Measurements from ENCODE around the gene NR4A1. TPM values are rescaled to one million over a fixed set of nuclear protein-coding genes. Genes with fewer than 3 reads are reported as not detected.

The NR4A1 gene
- total and polyA plus RNA-seq, 4 donors: 21.2 to 96.6 (median 40.0) TPM

DNA sequence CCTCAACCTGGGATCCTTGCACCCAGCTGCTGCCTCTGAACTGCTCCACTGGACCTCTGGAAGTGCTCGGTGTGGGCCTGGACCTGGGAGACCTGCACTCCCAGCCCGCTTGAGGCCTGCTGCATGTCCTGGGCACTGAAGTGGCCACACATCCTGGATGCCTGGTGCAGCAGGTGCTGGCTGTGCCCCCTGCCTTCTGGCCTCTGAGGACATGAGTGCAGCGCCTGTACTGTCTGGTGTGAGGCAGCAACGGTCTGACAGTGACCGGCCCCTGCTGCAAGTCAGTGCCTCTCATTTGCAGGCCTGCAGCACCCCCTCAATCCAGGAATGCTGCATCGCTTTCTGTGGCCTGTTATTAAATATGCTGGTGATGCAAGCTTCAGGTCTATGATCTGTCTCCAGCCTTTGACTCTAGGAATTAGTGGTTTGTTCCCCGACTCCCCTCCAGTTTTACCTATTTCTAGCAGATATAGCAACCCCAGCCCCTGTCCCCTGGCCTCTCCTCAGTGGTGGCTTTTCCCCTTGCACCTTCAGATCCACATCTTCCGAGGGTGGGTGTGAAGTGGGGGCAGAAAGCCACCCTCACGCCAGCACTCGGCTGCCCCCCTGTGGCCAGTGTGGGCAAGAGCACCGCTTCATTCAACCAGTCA, 31.9 kb downstream of the NR4A1 start:
- Histone ChIP-seq H3K4me1 (ENCODE audit: control insufficient read depth, insufficient read depth, low read length) (peaks cover 41% of the 10 kb centered on the region), H3K4me3 (ENCODE audit: low read depth, low read length) (no peak overlapping the region), H3K9me3 (ENCODE audit: control insufficient read depth, insufficient read depth, low read length) (no peaks in the 10 kb centered on the region), H3K27me3 (ENCODE audit: control insufficient read depth, insufficient read depth, low read length) (no peaks in the 10 kb centered on the region), H3K36me3 (ENCODE audit: control insufficient read depth, insufficient read depth, low read length) (peaks cover 29% of the 10 kb centered on the region), H3K27ac (ENCODE audit: low read depth, low read length) (no peak overlapping the region)
- 70% methylated on average over 5 of the region's 11 CpGs for WGBS (ENCODE audit: insufficient coverage)
- peak in 2 of 6 donors; percentile 75 for DNase-seq (ENCODE audit: low read depth in 4 of 6, low spot score in 6 of 6)

DNA sequence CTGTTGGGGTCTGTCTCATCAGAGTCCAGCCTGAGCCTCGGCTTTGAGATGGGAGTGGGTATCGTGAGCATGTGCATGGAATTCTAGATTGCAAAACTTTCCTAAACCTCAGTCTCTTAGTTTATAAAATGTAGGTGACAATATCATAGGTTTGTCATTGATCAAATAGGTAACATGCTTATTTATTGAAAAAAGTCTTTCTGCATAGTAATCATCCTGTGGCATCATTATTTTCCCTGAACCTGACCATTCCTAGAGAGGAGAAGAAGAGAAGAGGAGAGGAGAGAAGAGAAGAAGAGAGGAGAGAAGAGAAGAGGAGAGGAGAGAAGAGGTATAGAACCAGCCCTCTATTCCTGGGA, 32.4 kb downstream of the NR4A1 start:
- H3K36me3 ChIP-seq (ENCODE audit: control insufficient read depth, insufficient read depth, low read length): peaks cover 24% of the 10 kb centered on the region
- H3K4me1 ChIP-seq (ENCODE audit: control insufficient read depth, insufficient read depth, low read length): peaks cover 41% of the 10 kb centered on the region
- no peak for DNase-seq (ENCODE audit: low read depth in 4 of 6, low spot score in 6 of 6)
- H3K27me3 ChIP-seq (ENCODE audit: control insufficient read depth, insufficient read depth, low read length): no peaks in the 10 kb centered on the region
- WGBS (ENCODE audit: insufficient coverage): no CpG with 5 or more reads among the region's 2 CpGs
- no peak overlapping the region for H3K4me3 ChIP-seq (ENCODE audit: low read depth, low read length)
- no peak overlapping the region for H3K27ac ChIP-seq (ENCODE audit: low read depth, low read length)
- H3K9me3 ChIP-seq (ENCODE audit: control insufficient read depth, insufficient read depth, low read length): no peaks in the 10 kb centered on the region

DNA sequence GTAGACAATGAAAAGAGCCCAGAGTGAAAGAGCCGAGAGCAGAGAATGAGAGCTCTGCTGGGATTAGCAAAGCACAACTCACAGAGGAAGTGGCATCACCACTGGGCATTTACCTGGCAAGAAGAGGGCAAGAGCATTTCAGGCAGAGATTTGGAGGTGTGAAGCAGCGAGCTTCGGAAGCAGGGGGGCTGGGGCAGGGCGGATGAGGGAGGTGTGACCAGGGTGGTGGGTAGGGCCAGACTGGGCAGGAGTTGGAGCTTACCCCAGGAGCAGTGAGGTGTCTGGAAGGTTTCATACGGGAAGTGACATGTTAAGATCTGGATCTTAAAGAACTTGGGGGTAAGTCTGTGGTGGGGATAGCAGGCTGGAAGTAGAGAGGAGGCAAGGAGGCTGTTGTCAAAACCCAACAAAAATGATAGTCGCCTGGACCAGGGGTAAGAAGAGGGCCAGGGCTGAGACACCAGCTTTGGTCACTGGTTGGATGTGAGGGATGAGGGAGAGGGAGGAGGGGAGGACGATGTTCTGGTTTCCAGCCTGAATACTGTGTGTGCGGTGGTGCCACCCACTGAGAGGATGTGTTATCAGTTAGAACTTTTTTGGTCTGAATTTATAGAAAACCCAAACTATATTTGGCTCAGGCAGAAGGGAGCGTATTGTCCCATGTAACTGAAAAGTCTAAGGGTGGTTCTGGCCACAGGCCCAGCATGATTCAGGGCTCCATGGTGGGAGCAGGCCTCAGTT, 33.4 kb downstream of the NR4A1 start:
- Histone ChIP-seq H3K27ac (ENCODE audit: low read depth, low read length) (no peak overlapping the region), H3K36me3 (ENCODE audit: control insufficient read depth, insufficient read depth, low read length) (peaks cover 14% of the 10 kb centered on the region), H3K27me3 (ENCODE audit: control insufficient read depth, insufficient read depth, low read length) (no peaks in the 10 kb centered on the region), H3K9me3 (ENCODE audit: control insufficient read depth, insufficient read depth, low read length) (no peaks in the 10 kb centered on the region), H3K4me3 (ENCODE audit: low read depth, low read length) (no peak overlapping the region), H3K4me1 (ENCODE audit: control insufficient read depth, insufficient read depth, low read length) (peaks cover 35% of the 10 kb centered on the region)
- WGBS (ENCODE audit: insufficient coverage): 85% methylated on average over 8 of the region's 9 CpGs
- DNase-seq (ENCODE audit: low read depth in 4 of 6, low spot score in 6 of 6): peak in 1 of 6 donors; percentile 0

DNA sequence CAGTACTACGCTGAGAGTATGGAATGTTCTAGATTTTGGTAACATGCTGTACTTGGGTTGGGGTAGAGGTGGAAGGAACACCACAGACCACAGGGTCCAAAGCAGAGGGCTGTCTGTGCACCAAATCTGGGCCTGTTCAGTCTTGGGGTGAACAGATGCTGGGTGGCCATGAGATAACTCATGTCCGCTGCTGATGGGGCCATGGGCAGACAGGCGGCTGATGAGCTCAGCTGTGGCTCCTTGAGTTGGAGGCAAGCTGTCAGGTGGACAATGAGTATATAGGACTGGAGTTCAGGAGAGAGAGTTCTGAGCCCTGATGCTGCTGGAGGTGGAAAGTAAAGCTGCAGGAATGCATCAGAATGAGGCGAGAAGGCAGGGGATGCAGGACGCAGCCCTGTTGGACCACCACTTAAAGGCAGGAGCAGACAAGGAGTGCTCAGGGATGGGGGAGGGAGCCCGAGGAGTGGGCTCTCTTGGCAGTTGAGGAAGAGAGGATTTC, 34.5 kb downstream of the NR4A1 start:
- no peak overlapping the region for H3K27ac ChIP-seq (ENCODE audit: low read depth, low read length)
- 83% methylated on average over 6 of the region's 6 CpGs for WGBS (ENCODE audit: insufficient coverage)

DNA sequence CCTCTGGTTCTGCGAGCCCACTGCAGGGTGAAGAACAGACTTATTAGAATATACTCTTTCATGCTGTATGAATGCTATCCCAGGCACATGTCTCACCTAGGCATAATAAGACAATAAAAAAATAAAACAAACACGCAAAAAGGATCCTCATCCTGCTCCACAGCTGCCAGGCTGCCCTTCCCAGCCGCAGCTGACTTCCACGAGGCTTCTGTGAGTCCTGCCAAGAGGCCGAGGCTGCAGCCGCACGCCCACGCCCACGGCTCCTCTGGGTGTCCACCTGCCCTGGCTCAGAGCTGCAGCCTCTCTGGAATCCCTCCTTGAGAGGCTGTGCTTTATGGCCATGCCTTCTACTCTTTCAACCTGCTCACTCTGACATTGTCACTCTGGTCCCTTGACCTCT, 35.1 kb downstream of the NR4A1 start:
- Histone ChIP-seq H3K9me3 (ENCODE audit: control insufficient read depth, insufficient read depth, low read length) (no peaks in the 10 kb centered on the region), H3K36me3 (ENCODE audit: control insufficient read depth, insufficient read depth, low read length) (peaks cover 1% of the 10 kb centered on the region), H3K4me1 (ENCODE audit: control insufficient read depth, insufficient read depth, low read length) (peaks cover 21% of the 10 kb centered on the region), H3K27ac (ENCODE audit: low read depth, low read length) (no peak overlapping the region), H3K4me3 (ENCODE audit: low read depth, low read length) (no peak overlapping the region), H3K27me3 (ENCODE audit: control insufficient read depth, insufficient read depth, low read length) (peaks cover 3% of the 10 kb centered on the region)
- peak in 1 of 6 donors; percentile 0 for DNase-seq (ENCODE audit: low read depth in 4 of 6, low spot score in 6 of 6)
- WGBS (ENCODE audit: insufficient coverage): 72% methylated on average over 8 of the region's 9 CpGs

More for the DNA sequence above, 34.5 kb downstream of the NR4A1 start:
- DNase-seq (ENCODE audit: low read depth in 4 of 6, low spot score in 6 of 6): peak in 1 of 6 donors; percentile 0
- Histone ChIP-seq H3K4me1 (ENCODE audit: control insufficient read depth, insufficient read depth, low read length) (peaks cover 27% of the 10 kb centered on the region), H3K4me3 (ENCODE audit: low read depth, low read length) (no peak overlapping the region), H3K9me3 (ENCODE audit: control insufficient read depth, insufficient read depth, low read length) (no peaks in the 10 kb centered on the region), H3K27me3 (ENCODE audit: control insufficient read depth, insufficient read depth, low read length) (peaks cover 3% of the 10 kb centered on the region), H3K36me3 (ENCODE audit: control insufficient read depth, insufficient read depth, low read length) (peaks cover 6% of the 10 kb centered on the region)

DNA sequence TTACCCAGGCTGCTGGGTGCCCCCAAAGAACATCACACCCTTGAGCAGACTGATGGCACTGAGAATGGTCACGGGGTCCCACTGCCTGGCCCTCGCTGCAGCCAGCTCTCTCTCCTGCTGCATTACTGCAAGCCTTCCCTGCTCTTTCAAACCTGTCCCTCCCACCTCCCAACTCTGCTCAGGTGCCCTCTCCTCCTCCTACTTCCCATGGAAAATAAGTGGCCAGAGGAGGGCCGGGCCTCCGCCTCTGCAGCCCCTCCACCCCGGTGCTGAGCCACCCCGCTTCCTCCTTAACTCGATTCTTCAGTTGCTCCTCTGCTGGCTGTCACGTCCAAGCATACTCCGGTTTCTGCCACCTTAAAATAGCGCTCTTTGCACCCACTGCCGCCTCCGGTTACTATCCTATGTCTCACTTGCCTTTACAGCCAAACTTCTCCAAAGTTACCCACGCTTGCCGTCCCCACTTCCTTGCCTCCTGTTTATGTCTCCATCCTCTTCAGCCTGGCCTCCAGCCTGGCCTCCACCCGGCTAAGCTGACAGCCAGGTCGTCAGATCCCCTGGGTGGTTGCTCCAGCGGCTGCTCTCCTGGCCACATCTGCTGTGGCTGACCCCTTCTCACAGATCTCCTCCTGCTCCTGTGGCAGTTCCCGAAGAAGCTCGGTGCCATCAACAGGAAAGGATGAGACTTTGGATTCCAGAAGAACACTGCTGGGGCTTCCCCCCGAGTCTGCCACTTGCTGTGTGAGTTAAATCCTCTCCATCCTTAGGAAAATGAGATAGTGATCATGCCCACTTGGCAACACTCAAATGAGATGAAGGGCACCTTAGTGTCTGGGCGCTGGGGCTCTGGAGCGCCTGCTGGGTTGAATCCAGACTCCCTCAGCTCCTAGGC, 35.9 kb downstream of the NR4A1 start:
- H3K27ac ChIP-seq (ENCODE audit: low read depth, low read length): no peak overlapping the region
- peaks cover 3% of the 10 kb centered on the region for H3K27me3 ChIP-seq (ENCODE audit: control insufficient read depth, insufficient read depth, low read length)

DNA sequence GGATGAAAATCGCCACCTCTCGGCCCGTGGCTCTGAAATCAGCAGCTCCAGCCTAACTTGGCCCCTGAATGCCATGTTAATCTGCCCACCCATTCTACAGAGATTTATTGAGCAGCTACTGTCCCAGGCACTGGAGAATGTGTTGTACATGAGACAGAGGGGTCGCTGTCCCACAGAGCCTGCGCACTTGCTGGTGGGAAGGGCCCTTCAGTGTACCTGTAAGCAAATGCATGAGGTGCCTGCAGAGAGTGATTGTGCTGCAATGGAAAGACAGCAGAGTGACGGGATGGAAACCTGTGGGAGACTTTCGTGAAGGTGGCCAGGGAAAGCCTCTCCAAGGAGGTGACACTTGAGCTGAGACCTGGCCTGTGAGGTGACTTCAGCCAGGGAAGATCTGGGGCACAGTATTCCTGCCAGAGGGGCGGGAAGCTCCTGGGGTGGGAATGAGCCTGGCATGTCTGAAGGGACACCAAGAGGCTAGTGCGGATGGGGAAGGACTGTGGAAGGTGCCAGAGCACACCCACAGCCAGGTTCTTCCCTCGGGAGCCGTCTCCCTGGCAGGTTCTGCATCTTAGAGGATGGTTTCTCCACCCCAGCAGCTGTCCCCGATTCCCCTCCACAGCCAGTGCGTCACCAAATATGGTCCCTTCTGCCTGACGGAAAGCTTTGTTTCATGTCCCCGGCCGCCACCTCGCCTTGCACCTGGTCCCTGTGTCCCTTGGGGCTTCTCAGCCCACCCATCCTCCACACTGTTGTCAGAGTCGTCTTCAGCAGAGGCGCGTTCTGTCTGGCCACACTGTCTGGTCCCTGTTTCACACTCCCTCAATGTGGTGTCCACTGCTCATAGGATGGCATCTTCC, 36.9 kb downstream of the NR4A1 start:
- Histone ChIP-seq H3K27ac (ENCODE audit: low read depth, low read length) (no peak overlapping the region), H3K9me3 (ENCODE audit: control insufficient read depth, insufficient read depth, low read length) (no peaks in the 10 kb centered on the region), H3K36me3 (ENCODE audit: control insufficient read depth, insufficient read depth, low read length) (no peaks in the 10 kb centered on the region), H3K27me3 (ENCODE audit: control insufficient read depth, insufficient read depth, low read length) (peaks cover 3% of the 10 kb centered on the region), H3K4me3 (ENCODE audit: low read depth, low read length) (no peak overlapping the region), H3K4me1 (ENCODE audit: control insufficient read depth, insufficient read depth, low read length) (peaks cover 3% of the 10 kb centered on the region)
- DNase-seq (ENCODE audit: low read depth in 4 of 6, low spot score in 6 of 6): no peak
- WGBS (ENCODE audit: insufficient coverage): 74% methylated on average over 17 of the region's 20 CpGs

More for the DNA sequence above, 35.9 kb downstream of the NR4A1 start:
- Histone ChIP-seq H3K36me3 (ENCODE audit: control insufficient read depth, insufficient read depth, low read length) (no peaks in the 10 kb centered on the region), H3K9me3 (ENCODE audit: control insufficient read depth, insufficient read depth, low read length) (no peaks in the 10 kb centered on the region), H3K4me3 (ENCODE audit: low read depth, low read length) (no peak overlapping the region), H3K4me1 (ENCODE audit: control insufficient read depth, insufficient read depth, low read length) (peaks cover 13% of the 10 kb centered on the region)
- 71% methylated on average over 22 of the region's 22 CpGs for WGBS (ENCODE audit: insufficient coverage)
- DNase-seq (ENCODE audit: low read depth in 4 of 6, low spot score in 6 of 6): no peak

DNA sequence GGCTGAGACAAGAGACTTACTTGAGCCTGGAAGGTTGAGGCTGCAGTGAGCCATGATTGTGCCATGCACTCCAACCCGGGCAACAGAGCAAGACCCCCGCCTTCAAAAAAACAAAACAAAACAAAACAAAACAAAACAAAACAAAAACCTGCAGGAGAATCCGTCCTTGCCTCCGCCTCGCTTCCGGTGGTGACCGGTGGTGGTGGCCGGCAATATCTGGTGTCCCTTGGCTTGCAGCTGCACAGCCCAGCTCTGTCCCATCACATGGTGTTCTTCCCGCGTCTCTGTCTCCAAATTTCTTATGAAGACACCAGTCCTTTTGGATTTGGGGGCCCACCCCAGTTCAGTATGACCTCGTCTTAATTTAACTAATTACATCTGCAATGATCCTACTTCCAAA, 38.2 kb downstream of the NR4A1 start:
- peaks cover 3% of the 10 kb centered on the region for H3K27me3 ChIP-seq (ENCODE audit: control insufficient read depth, insufficient read depth, low read length)
- H3K4me3 ChIP-seq (ENCODE audit: low read depth, low read length): no peak overlapping the region
- no peak for DNase-seq (ENCODE audit: low read depth in 4 of 6, low spot score in 6 of 6)
- no peaks in the 10 kb centered on the region for H3K36me3 ChIP-seq (ENCODE audit: control insufficient read depth, insufficient read depth, low read length)
- 85% methylated on average over 10 of the region's 11 CpGs for WGBS (ENCODE audit: insufficient coverage)
- H3K4me1 ChIP-seq (ENCODE audit: control insufficient read depth, insufficient read depth, low read length): no peaks in the 10 kb centered on the region
- H3K27ac ChIP-seq (ENCODE audit: low read depth, low read length): no peak overlapping the region
- no peaks in the 10 kb centered on the region for H3K9me3 ChIP-seq (ENCODE audit: control insufficient read depth, insufficient read depth, low read length)

DNA sequence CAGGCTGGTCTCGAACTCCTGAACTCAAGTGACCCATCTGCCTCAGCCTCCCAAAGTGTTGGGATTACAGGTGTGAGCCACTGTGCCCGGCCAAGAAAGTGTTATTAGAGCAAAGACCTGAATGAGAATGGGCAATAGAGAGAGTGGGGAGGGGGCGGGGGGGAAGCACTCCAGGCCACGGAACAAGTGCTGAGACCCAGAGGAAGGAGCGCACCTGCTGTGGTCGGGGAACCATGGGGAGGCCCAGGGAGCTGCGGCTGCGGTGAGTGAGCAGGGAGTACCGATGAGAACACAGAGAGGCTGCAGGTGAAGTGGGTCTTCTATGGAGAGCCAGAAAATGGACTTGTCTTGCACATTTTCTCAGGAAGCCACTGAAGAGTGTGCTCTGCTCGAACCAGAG, 39.0 kb downstream of the NR4A1 start:
- H3K36me3 ChIP-seq (ENCODE audit: control insufficient read depth, insufficient read depth, low read length): no peaks in the 10 kb centered on the region
- H3K9me3 ChIP-seq (ENCODE audit: control insufficient read depth, insufficient read depth, low read length): no peaks in the 10 kb centered on the region
- no peaks in the 10 kb centered on the region for H3K4me1 ChIP-seq (ENCODE audit: control insufficient read depth, insufficient read depth, low read length)
- DNase-seq (ENCODE audit: low read depth in 4 of 6, low spot score in 6 of 6): no peak
- WGBS (ENCODE audit: insufficient coverage): 79% methylated on average over 10 of the region's 10 CpGs
- H3K27ac ChIP-seq (ENCODE audit: low read depth, low read length): no peak overlapping the region
- H3K27me3 ChIP-seq (ENCODE audit: control insufficient read depth, insufficient read depth, low read length): peaks cover 3% of the 10 kb centered on the region
- no peak overlapping the region for H3K4me3 ChIP-seq (ENCODE audit: low read depth, low read length)

All from spinal cord (tissue), 10 donors.